IMR-90 (cell line): ENCODE results near the gene MAPK1. TPM values are rescaled to one million over a fixed set of nuclear protein-coding genes. Genes with fewer than 3 reads are reported as not detected.

Source experiments
- ATAC-seq: fragments of 200-7000 bp; cut with Tn5 transposase; 2 replicates; pipeline ENCODE4 v1.9.1; 2020; ENCODE audit warnings: low read depth, mild to moderate bottlenecking, moderate library complexity
- BruUV-seq: library from RNA; stranded (reverse); fragments of 400-500 nt; replicated peaks from 2 replicates; lab custom pipeline; 2021; lab: Mats Ljungman, UMichigan
- CTCF ChIA-PET: fragments of 300-600 bp; formaldehyde crosslinking; extraction: SDS; loops from one replicate; lab custom pipeline; 2021; ENCODE audit warnings: antibody characterized with exemption; lab: Yijun Ruan, JAX
- POLR2A ChIA-PET: fragments of 300-600 bp; sonication (Branson Sonifier 250); formaldehyde crosslinking; loops from one replicate; lab custom pipeline; 2022; ENCODE audit warnings: antibody characterized with exemption; ENCODE audit not compliant: unreplicated experiment; lab: Charles Lee
- DNase-seq: peaks from one replicate; pipeline ENCODE4 v3.0.0; 2013
- H2AFZ ChIP-seq: replicated peaks from 2 replicates; pipeline ENCODE3; 2013; ENCODE audit warnings: low read length, mild to moderate bottlenecking; ENCODE audit not compliant: poor library complexity
- H2AK5ac ChIP-seq: 2 replicates; pipeline ENCODE4 v1.6.1; 2013; ENCODE audit warnings: low read depth, low read length, inconsistent platforms
- H2AK9ac ChIP-seq: replicated peaks from 2 replicates; pipeline ENCODE3; 2013; ENCODE audit warnings: mild to moderate bottlenecking, low read depth, low read length, moderate library complexity; ENCODE audit not compliant: poor library complexity
- H2BK120ac ChIP-seq: 2 replicates; pipeline ENCODE4 v1.6.1; 2013; ENCODE audit warnings: low read depth, low read length, inconsistent platforms
- H2BK15ac ChIP-seq: 3 replicates; pipeline ENCODE4 v1.6.1; 2013; ENCODE audit warnings: low read depth, low read length, inconsistent platforms
- H2BK20ac ChIP-seq: 2 replicates; pipeline ENCODE4 v1.6.1; 2013; ENCODE audit warnings: low read depth, mild to moderate bottlenecking, inconsistent platforms, low read length, moderate library complexity
- H2BK5ac ChIP-seq: 2 replicates; pipeline ENCODE4 v1.6.1; 2013; ENCODE audit warnings: mild to moderate bottlenecking, low read depth, low read length, inconsistent platforms; ENCODE audit not compliant: poor library complexity, severe bottlenecking
- H3K14ac ChIP-seq: replicated peaks from 2 replicates; pipeline ENCODE4 v1.6.1; 2013; ENCODE audit warnings: low read depth, low read length, inconsistent platforms
- H3K18ac ChIP-seq: 2 replicates; pipeline ENCODE4 v1.6.1; 2013; ENCODE audit warnings: low read depth, low read length, control low read depth
- H3K23ac ChIP-seq: 2 replicates; pipeline ENCODE4 v1.6.1; 2013; ENCODE audit warnings: low read depth, low read length, inconsistent platforms
- H3K27ac ChIP-seq: 2 replicates; pipeline ENCODE4 v1.5.1; 2013; ENCODE audit warnings: mild to moderate bottlenecking, control low read depth, low read length; ENCODE audit not compliant: insufficient read depth
- H3K27me3 ChIP-seq: 2 replicates; pipeline ENCODE4 v1.6.1; 2013; ENCODE audit warnings: low read length; ENCODE audit not compliant: control insufficient read depth, insufficient read depth
- H3K36me3 ChIP-seq: 2 replicates; pipeline ENCODE4 v1.6.1; 2013; ENCODE audit warnings: low read length, mixed read lengths; ENCODE audit not compliant: control insufficient read depth, insufficient read depth
- H3K4ac ChIP-seq: 2 replicates; pipeline ENCODE4 v1.6.1; 2013; ENCODE audit warnings: low read depth, low read length, inconsistent platforms
- H3K4me1 ChIP-seq: 2 replicates; pipeline ENCODE4 v1.6.1; 2013; ENCODE audit warnings: low read length, mixed read lengths; ENCODE audit not compliant: control insufficient read depth, insufficient read depth
- H3K4me2 ChIP-seq: 2 replicates; pipeline ENCODE4 v1.6.1; 2013; ENCODE audit warnings: low read depth, mild to moderate bottlenecking, control low read depth, low read length, moderate library complexity
- H3K4me3 ChIP-seq: 2 replicates; pipeline ENCODE4 v1.5.1; 2013; ENCODE audit warnings: low read depth, mild to moderate bottlenecking, control low read depth, low read length, moderate library complexity; ENCODE audit not compliant: insufficient read depth
- H3K56ac ChIP-seq: 2 replicates; pipeline ENCODE4 v1.6.1; 2013; ENCODE audit warnings: low read length, inconsistent platforms; ENCODE audit not compliant: insufficient read depth; ENCODE audit errors: extremely low read depth
- H3K79me1 ChIP-seq, 2 experiments: 2 replicates each; pipeline ENCODE4 v1.6.1; 2013; ENCODE audit warnings: low read length in 2 of 2, inconsistent platforms in 1 of 2, low read depth in 1 of 2
- H3K9ac ChIP-seq: 2 replicates; pipeline ENCODE4 v1.6.1; 2013; ENCODE audit warnings: low read depth, low read length, control low read depth
- H3K9me1 ChIP-seq: 2 replicates; pipeline ENCODE4 v1.6.1; 2013; ENCODE audit warnings: low read length, inconsistent platforms; ENCODE audit not compliant: insufficient read depth
- H3K9me3 ChIP-seq: 2 replicates; pipeline ENCODE4 v1.6.1; 2013; ENCODE audit warnings: low read length; ENCODE audit not compliant: control insufficient read depth, insufficient read depth
- H4K20me1 ChIP-seq: 2 replicates; pipeline ENCODE4 v1.6.1; 2013; ENCODE audit warnings: low read length, inconsistent platforms; ENCODE audit not compliant: insufficient read depth
- H4K5ac ChIP-seq: 2 replicates; pipeline ENCODE4 v1.6.1; 2013; ENCODE audit warnings: mild to moderate bottlenecking, low read depth, low read length, control low read depth
- H4K8ac ChIP-seq, 2 experiments: 2 replicates each; pipeline ENCODE4 v1.6.1; 2013; ENCODE audit warnings: low read depth in 2 of 2, low read length in 2 of 2, control low read depth in 1 of 2, inconsistent platforms in 1 of 2
- H4K91ac ChIP-seq: 2 replicates; pipeline ENCODE4 v1.6.1; 2013; ENCODE audit warnings: low read depth, low read length, inconsistent platforms; ENCODE audit not compliant: insufficient read depth
- BHLHE40 ChIP-seq: fragments of 150-350 bp; IDR thresholded peaks from 2 replicates; pipeline ENCODE4 v1.6.1; 2016; ENCODE audit warnings: mild to moderate bottlenecking, low read depth, low read length
- CEBPB ChIP-seq: IDR thresholded peaks from 2 replicates; pipeline ENCODE4 v1.6.1; 2012; ENCODE audit warnings: low read depth, low read length, improper control_type of control experiment
- CHD1 ChIP-seq: IDR thresholded peaks from 2 replicates; pipeline ENCODE4 v1.6.1; 2012; ENCODE audit warnings: low read depth, low read length, improper control_type of control experiment
- CTCF ChIP-seq: conservative IDR thresholded peaks from 2 replicates; pipeline ENCODE4 v1.5.1; 2012; ENCODE audit warnings: mild to moderate bottlenecking, low read depth, low read length, improper control_type of control experiment
- ELK1 ChIP-seq: fragments of 150-350 bp; IDR thresholded peaks from 2 replicates; pipeline ENCODE4 v1.6.1; 2016; ENCODE audit warnings: low read depth, mild to moderate bottlenecking, low read length, moderate library complexity, borderline replicate concordance
- FOS ChIP-seq: fragments of 150-350 bp; IDR thresholded peaks from 2 replicates; pipeline ENCODE4 v1.6.1; 2016; ENCODE audit warnings: low read depth, low read length
- MAFK ChIP-seq: IDR thresholded peaks from 2 replicates; pipeline ENCODE4 v1.6.1; 2012; ENCODE audit warnings: low read depth, low read length, improper control_type of control experiment
- MAZ ChIP-seq: IDR thresholded peaks from 2 replicates; pipeline ENCODE4 v1.6.1; 2012; ENCODE audit warnings: low read depth, mild to moderate bottlenecking, low read length, improper control_type of control experiment, moderate library complexity, borderline replicate concordance
- NFE2L2 ChIP-seq: fragments of 150-350 bp; IDR thresholded peaks from 2 replicates; pipeline ENCODE4 v1.6.1; 2016; ENCODE audit warnings: low read depth, mild to moderate bottlenecking, low read length
- POLR2A ChIP-seq: IDR thresholded peaks from 2 replicates; pipeline ENCODE4 v1.6.1; 2012; ENCODE audit warnings: mild to moderate bottlenecking, low read depth, low read length
- RAD21 ChIP-seq: IDR thresholded peaks from 2 replicates; pipeline ENCODE4 v1.6.1; 2012; ENCODE audit warnings: low read length, improper control_type of control experiment
- RCOR1 ChIP-seq: IDR thresholded peaks from 2 replicates; pipeline ENCODE4 v1.6.1; 2012; ENCODE audit warnings: mild to moderate bottlenecking, low read length, improper control_type of control experiment; ENCODE audit not compliant: insufficient replicate concordance
- RFX5 ChIP-seq: IDR thresholded peaks from 2 replicates; pipeline ENCODE4 v1.8.0; 2012; ENCODE audit warnings: low read depth, mild to moderate bottlenecking, low read length, moderate library complexity
- SMC3 ChIP-seq: fragments of 150-350 bp; IDR thresholded peaks from 2 replicates; pipeline ENCODE4 v1.6.1; 2016; ENCODE audit warnings: low read depth, mild to moderate bottlenecking, antibody characterized with exemption, low read length, moderate library complexity
- USF2 ChIP-seq: fragments of 150-350 bp; IDR thresholded peaks from 2 replicates; pipeline ENCODE4 v1.6.1; 2017; ENCODE audit warnings: mild to moderate bottlenecking, antibody characterized with exemption, low read length, low read depth
- WGBS, 2 experiments: methylation state at CpG; one replicate each; pipeline versions ENCODE4 v1.1.5 to v1.1.7; 2013; ENCODE audit warnings: missing lambda C conversion rate in 2 of 2; ENCODE audit not compliant: insufficient read length in 1 of 2; ENCODE audit errors: extremely low coverage in 2 of 2; 5-methylcytosine and 5-hydroxymethylcytosine counted together
- dilution Hi-C: fragments of 300-500 bp; cut with HindIII; formaldehyde crosslinking; loops from one replicate; pipeline ENCODE4 v1.14.3; 2018; ENCODE audit warnings: low sequenced_read_pairs; ENCODE audit not compliant: unreplicated experiment
- in situ Hi-C: fragments of 300-500 bp; cut with MboI; formaldehyde crosslinking; loops from 3 replicates; pipeline ENCODE4 v1.14.3; 2019; ENCODE audit warnings: low sequenced_read_pairs, inconsistent platforms, mixed read lengths
- intact Hi-C: fragments of 100-400 bp; cut with micrococcal nuclease; formaldehyde crosslinking; loops from 2 replicates; pipeline ENCODE4 v1.10.0; 2022
- polyA plus RNA-seq, 3 experiments: library from polyadenylated mRNA; depleted of rRNA; stranded (reverse); fragments of >200 nt; gene quantifications; 2 replicates each; pipeline ENCODE4 v1.2.3, GENCODE V29; 2012; ENCODE audit warnings: low replicate concordance in 1 of 3
- total RNA-seq: library from RNA; depleted of rRNA; stranded (reverse); fragments of >200 nt; gene quantifications from 2 replicates; pipeline ENCODE4 v1.2.3, GENCODE V29; 2012

The MAPK1 gene
- total and polyA plus RNA-seq, 2 of the 4 experiments (the other 2 are of a cell fraction) = 41.0 to 51.3 TPM

GRCh38 chr22:21845558-21846453 is 21.6 kb downstream of the MAPK1 start:
- peaks cover 9% of the 10 kb centered on the region for H3K9me1 ChIP-seq
- no peak overlapping the region for H2AK5ac ChIP-seq
- peaks cover 10 to 64% of the 10 kb centered on the region in 2 experiments for H3K79me1 ChIP-seq
- WGBS, 2 experiments = no CpG with 5 or more reads among the region's 1 CpG
- H2BK5ac ChIP-seq = no peak overlapping the region
- H3K4me3 ChIP-seq = no peak overlapping the region
- H2AFZ ChIP-seq = no peak overlapping the region
- H3K18ac ChIP-seq = no peak overlapping the region
- H3K9ac ChIP-seq = no peak overlapping the region
- no peak overlapping the region for H4K5ac ChIP-seq
- no peak overlapping the region for H3K4me2 ChIP-seq
- no peak overlapping the region for H2BK15ac ChIP-seq
- H2BK20ac ChIP-seq = no peak overlapping the region
- in situ Hi-C loops = no loop called here
- ATAC-seq (no peak), DNase-seq (no peak)
- H3K36me3 ChIP-seq = no peaks in the 10 kb centered on the region
- H3K9me3 ChIP-seq = no peaks in the 10 kb centered on the region
- H3K4me1 ChIP-seq = peaks cover 4% of the 10 kb centered on the region; the same call in 1 of the 2 replicates
- no peak overlapping the region for H2BK120ac ChIP-seq
- H3K14ac ChIP-seq = no peak overlapping the region
- no peak overlapping the region for H3K27ac ChIP-seq
- no peak overlapping the region for H3K56ac ChIP-seq
- H4K91ac ChIP-seq = no peak overlapping the region
- H4K8ac ChIP-seq = no peak overlapping the region
- no peaks in the 10 kb centered on the region for H3K27me3 ChIP-seq
- no peak overlapping the region for H2AK9ac ChIP-seq
- BruUV-seq = no TSS peak
- CTCF ChIA-PET = no interaction called here
- POLR2A ChIA-PET = no interaction called here
- no peak overlapping the region for H3K4ac ChIP-seq
- H4K20me1 ChIP-seq = peaks cover 73% of the 10 kb centered on the region
- H3K23ac ChIP-seq = no peak overlapping the region
- intact Hi-C loops = no loop called here
- dilution Hi-C loops = no loop called here
- TF ChIP-seq CEBPB (no peak), USF2 (no peak), BHLHE40 (no peak), RFX5 (no peak), POLR2A (no peak), CTCF (no peak), RAD21 (no peak), SMC3 (no peak), NFE2L2 (no peak), RCOR1 (no peak), ELK1 (no peak), CHD1 (no peak), MAFK (no peak), FOS (no peak), MAZ (no peak)
